HG02798 (cell line): Measurements from ENCODE around the gene EDN1.

ENCODE experiments used
- ATAC-seq: cut with Tn5 transposase; IDR thresholded peaks from one replicate; pipeline ENCODE4 v1.9.1; 2021; ENCODE audit warnings: mild to moderate bottlenecking; ENCODE audit not compliant: unreplicated experiment, poor library complexity

EDN1 gene

DNA sequence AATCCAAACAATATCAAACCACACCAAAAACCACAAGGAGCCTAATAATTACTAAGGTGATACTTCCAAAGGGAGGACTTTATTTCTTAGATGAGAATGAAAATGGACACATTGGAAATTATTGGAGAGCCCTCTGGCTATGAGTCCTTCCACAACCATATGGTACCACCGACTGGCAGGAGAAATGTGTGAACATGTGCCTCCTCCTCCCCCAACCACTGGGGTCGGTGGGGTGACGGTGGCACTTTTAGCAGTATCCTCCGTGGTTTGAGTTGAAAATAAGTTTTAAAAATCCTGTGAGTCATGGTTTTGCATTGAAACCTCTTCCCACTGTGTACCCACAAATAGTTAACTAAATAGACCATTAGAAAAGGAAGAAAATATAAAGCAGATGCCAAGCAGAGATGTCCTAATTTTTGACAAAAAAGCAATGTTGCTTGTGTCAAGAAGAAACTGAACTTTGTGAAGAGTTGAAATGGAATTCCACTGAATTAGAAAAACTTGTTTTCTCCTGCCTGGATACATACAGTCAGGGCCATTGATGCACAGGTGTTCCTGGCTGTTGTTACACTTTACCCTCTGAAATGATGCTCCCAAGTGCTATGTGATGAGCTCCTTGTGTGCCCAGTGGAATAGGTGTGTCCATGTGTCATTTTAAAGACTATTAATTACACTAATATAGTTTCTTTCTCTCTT is 3.2 kb downstream of the EDN1 start:
- no peak for ATAC-seq

DNA sequence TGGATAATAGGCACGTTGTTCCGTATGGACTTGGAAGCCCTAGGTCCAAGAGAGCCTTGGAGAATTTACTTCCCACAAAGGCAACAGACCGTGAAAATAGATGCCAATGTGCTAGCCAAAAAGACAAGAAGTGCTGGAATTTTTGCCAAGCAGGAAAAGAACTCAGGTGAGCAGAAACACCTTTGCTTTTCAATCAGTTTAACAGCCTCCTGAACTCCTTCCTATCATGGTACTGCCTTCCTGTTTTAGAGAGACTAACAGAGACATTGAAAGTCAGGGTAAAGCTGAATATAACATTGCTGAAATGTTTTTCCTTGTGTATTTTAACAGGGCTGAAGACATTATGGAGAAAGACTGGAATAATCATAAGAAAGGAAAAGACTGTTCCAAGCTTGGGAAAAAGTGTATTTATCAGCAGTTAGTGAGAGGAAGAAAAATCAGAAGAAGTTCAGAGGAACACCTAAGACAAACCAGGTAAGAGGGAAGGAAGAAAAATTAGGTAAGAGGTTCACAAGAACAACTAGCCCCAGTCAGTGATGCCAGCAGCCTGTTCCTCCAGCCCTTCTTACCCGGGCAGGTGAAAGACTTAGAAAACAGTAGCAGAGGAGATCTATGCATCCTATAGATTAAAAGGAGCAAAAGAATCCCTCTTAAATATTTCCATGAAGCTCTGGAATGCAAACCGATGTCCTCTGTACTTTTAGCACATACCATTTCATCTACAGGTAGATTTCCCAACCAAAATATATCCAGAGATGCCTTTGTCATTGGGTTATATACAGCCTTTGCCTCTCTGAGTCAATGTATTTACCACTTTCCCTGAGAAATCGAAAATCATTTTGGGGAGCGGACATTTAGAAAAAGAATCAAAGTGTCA is 4.0 kb downstream of the EDN1 start:
- ATAC-seq = no peak

DNA sequence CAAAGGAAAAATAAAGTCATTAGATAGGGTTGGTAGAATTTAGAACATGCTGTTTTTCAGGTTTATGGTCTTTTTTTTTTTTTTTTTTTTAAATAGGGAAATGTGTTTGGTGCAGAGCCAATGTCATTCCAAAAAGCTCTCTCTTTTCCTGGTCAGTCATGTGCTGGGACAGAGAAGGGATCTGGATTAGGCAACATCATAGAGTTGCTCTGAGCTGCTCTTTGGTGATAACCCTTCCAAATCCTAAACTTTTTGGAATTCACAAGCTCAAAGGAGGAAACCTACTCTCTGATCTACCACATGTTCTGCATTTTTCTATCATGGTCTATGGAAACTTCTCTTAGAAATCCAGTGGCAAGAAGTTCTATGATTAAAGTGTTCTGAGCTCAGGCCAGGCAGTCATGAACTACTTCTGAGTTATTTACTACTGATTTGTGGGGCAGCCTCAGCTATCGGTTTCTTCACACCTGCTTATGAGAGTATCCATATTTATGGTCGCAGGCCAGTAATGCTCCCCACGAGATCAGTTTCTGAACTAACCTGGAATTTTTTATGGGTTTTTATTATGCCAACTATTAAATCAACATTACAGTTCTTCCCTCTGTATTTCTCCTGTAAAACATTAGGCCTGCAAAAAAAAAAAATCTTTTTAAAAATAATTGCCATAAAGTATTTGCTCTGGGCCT is 4.8 kb downstream of the EDN1 start:
- no peak for ATAC-seq

DNA sequence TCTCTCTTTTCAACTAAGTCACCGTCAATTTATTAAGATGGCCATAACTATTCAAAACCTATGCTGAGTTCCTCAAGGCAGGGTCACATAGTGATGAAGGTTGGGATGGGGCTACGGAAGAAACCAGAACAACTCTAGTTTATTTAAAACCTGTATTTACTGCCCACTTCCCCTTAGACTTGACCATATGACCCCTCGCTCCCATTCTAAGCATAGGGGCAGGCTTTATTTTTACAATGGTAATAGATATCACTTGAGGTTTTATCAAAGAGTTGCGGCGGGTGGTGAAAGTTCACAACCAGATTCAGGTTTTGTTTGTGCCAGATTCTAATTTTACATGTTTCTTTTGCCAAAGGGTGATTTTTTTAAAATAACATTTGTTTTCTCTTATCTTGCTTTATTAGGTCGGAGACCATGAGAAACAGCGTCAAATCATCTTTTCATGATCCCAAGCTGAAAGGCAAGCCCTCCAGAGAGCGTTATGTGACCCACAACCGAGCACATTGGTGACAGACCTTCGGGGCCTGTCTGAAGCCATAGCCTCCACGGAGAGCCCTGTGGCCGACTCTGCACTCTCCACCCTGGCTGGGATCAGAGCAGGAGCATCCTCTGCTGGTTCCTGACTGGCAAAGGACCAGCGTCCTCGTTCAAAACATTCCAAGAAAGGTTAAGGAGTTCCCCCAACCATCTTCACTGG is 5.5 kb downstream of the EDN1 start:
- no peak for ATAC-seq

DNA sequence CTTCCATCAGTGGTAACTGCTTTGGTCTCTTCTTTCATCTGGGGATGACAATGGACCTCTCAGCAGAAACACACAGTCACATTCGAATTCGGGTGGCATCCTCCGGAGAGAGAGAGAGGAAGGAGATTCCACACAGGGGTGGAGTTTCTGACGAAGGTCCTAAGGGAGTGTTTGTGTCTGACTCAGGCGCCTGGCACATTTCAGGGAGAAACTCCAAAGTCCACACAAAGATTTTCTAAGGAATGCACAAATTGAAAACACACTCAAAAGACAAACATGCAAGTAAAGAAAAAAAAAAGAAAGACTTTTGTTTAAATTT is 6.1 kb downstream of the EDN1 start:
- no peak for ATAC-seq

DNA sequence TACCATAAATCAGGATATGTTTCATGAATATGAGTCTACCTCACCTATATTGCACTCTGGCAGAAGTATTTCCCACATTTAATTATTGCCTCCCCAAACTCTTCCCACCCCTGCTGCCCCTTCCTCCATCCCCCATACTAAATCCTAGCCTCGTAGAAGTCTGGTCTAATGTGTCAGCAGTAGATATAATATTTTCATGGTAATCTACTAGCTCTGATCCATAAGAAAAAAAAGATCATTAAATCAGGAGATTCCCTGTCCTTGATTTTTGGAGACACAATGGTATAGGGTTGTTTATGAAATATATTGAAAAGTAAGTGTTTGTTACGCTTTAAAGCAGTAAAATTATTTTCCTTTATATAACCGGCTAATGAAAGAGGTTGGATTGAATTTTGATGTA is 6.4 kb downstream of the EDN1 start:
- no peak for ATAC-seq

DNA sequence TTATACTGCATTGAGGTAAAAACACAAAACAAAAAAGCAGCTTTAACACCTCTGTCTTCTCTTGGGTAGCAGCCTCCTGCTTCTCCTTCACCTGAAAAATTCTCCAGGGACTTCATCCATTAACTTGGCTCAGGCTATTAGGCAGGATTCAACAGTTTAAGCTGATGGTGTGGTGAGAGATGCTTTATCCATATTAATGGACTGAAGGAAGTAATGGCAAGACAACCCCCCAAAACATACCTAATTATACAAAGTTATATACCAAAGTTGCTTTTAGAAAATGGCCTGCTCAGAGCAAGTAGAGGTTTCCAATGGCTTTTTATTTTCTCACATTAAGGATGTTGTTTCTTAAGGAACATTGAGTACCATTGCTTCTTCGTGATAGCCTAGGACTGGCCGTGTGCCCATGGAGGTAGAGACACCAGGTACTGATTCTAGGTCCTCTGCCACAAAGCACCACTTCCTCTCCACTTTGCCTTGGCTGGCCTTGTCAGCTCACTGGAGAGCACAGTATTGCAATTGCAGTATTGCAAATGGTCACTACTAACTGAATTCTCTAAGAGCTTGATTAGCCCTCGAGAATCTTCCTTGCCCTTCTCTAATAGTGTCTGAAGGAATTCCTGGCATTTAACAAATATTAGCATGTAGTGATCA is 7.3 kb downstream of the EDN1 start:
- ATAC-seq = no peak

DNA sequence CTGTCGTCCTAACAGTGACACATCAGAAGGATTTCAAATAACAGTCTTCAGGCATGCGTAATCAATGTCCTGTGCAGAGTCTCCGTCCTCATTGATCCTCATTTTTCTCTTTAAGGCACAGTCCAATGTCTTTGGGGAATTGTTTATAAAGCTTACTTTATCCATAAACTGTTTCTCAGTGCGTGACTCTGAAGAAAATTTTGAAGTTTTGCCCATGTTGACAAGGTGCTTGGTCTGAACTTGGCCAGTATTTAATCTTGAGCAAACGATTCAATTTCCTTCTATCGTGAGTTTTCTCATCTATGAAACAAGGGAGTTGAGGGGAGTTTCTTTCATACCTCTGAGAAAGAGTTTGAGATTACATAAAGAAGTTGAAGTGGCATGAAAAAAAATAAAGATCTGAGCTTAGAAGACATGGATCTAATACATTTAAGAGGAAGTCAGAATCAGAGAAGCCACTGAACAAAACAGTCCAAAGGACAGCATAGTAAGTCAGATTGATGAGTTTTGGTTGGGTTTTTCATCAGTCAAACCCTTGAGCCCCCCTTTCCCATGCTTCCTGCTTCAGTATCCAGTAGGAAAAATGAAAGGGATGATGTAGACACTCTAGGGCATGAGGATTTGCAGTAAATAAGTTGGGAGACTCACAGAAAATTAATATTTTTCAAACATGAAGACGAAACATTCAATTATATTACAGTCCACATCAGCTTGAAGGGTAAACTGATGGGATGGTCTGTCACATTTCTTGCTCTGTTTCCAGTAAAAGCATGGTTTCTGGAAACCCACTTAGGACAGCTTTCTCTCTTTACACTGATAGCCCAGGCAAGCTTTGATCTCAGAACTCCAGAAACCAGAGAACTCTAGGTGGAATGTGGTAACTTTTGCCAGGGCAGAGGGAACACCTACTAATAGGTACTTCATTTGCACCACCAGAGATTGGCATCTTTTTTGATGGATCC is 8.1 kb downstream of the EDN1 start:
- ATAC-seq = no peak

DNA sequence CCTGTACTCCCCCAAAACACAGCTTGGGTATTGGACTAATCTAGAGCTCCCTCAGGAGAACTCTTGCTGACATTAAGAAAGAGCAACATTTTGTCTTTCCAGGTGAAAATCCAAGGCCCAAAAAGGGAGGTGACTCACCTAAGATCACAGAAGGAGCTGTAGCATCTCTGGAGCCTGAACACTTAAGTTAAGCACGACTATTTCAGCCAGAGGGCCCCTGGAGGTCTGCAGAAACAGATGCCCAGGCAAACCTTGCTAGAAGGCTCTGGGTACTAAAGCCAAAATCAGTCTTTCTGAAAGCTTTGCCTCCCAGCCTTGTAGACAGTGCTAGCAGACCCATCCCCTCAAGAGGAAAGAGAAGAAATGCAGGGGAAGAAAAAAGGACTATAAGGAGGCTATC is 8.8 kb downstream of the EDN1 start:
- ATAC-seq = no peak

DNA sequence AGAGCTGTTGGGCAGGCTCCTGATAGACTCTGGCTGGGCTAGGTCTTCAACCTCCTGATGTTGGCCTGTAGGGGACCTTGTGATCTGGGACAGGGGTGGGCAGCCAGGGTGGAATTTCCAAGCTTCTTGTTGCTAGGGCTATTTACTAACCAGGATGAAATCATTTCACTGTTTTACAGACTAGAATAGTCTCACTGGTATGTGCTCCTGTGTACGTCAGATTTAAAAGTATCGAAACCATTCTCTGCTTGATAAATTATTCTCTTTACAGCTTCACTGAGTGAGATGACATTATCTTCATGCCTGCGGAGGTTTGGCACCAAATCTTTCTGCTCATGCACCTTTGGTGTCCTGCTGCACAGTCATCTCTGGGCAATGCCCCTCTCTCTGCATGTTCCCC is 10.9 kb downstream of the EDN1 start:
- no peak for ATAC-seq

DNA sequence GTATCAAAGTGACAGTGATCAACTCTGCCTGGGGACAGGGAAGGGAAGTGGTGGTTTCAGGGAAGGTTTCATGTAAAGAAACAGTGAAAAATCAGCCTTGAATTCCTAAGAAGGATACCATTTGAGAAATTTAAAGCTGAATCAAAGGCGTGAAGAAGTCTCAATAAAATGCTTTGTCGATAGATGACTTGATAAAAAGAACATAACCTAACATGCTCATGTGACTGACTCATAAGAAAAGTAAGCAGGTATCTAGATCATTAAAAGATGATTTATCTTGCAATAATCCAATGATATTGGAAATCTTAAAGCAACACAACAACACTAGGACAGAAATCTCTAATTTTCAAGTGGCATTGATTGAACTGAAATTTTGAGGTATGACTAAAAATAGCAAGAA is 14.3 kb downstream of the EDN1 start:
- ATAC-seq = no peak

DNA sequence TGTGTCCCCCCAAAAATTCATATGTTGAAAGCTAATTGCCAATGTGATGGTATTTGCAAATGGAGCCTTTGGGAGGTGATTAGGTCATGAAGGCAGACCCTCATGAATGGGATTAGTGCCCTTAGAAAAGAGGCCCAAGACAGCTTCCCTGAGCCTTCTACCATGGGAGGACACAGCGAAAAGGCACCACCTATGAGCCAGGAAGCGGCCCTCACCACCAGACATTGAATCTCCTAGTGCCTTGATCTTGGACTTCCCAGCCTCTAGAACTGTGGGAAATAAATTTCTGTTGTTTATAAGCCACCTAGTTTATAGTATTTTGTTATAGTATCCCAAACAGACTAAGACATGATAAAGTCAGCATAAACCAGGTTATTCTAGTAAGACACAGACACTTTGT is 18.9 kb downstream of the EDN1 start:
- ATAC-seq = no peak

DNA sequence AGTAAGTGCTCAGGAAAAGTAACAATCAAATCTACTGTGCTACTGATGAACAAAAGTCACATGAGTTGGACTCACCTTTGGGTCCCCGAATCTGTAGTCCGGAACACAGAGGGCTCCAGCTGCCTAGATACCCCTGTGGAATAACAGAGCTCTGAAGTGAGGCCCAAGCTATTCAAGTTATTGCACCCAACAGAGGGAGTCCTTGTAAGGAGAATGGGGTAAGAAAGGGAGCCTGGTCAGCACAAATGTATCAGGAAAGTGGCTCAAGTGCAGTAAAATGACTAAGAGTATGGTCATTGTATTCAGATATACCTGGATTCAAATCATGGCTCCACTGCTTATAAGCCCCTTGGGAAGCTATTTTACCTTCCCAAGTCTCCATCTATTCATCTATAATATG is 20.9 kb downstream of the EDN1 start:
- no peak for ATAC-seq

DNA sequence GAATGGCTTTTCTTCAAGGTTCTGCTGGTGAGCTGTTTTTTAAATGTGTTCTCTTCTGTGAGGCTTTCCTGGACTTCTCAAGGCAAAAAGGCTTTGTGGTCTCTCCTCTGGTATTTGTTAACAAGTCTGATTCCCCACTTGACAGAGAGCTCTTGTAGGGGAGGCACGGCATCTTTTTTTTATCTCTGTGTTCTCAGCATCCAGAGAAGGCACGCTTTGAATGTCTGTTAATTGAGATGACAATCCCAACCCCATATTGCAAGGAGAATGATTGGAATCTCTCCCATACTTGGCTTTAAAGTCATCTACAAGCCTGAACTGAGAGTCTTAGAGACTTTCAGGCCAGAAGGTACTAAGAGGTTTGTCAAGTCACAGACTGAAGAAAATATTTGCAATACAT is 22.6 kb downstream of the EDN1 start:
- no peak for ATAC-seq

DNA sequence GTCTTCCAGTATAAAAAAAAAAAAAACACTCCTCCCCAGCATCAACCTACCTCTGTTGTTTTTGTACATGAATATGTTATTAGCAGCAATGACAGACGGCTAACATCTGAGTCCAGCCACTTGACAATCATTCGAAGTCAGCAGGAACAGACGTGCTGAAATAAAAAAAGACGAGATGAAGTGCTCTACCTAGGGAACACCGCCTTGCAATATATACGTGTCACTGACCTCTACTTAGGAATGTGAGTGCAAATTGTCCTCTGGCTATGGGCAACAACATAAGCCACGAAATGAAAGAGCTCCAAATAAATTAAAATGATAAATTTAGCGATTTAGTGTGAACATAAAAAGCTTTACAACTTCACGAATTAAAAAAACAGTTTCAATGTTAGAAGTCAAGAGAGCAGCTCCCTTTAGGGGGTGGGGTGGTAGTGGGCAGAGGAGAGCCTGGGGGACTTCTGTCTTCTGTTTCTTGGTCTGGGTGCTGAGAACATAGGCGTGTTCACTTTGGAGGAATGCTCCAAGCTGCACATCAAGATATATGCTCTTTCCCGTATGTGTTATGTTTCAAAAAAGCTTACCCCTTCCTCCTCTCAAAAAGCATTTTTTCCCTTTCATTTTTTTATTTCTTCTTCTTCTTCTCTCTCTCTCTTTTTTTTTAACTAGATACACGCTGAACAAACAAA is 23.3 kb downstream of the EDN1 start:
- ATAC-seq = no peak

DNA sequence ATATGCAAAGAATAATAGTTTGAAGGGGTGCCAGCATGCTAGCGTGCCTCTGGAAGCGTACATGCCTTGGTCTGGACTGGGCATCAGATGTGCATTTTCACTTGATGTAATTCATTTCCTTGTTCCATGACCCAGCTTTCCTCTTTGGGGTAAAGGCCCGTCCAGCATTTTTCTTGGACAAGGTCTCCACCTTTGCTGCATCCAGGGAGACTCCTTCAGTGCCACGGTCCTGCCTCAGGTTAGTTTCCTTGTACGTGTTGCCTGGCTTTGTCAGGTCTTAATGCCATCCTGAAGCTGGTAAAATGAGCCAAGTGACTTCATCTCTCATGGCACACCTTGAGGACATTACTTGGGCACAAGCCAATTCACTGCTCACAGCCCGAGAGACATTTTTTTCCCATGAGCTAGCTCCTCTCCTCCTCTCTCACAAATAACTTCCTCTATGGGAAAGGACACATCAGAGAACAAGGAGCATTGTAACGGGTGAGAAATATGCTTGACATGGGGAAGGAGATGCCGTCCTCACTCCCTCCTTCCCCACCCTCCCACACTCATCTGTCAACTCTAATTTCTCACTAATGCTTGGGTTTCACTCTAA is 23.9 kb downstream of the EDN1 start:
- ATAC-seq = no peak

DNA sequence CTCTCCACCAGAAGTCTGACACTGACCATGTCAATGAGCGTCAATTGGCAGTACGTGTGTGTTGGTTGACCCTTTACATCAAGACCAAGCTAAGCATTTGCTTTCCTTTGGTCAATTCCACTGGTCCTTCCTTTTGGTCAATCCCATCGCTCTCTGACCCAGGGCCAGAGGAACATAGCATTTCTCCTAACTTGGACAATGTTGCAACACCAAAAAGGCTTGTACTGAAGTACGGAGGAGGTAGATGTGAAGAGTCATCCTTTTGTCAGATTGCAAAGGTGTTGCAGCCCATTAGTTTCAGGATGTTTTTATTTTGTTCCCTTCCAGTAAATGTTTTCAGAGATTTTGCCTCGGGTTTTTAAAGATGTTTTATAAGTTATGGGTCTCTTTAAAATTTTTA is 24.6 kb downstream of the EDN1 start:
- no peak for ATAC-seq

DNA sequence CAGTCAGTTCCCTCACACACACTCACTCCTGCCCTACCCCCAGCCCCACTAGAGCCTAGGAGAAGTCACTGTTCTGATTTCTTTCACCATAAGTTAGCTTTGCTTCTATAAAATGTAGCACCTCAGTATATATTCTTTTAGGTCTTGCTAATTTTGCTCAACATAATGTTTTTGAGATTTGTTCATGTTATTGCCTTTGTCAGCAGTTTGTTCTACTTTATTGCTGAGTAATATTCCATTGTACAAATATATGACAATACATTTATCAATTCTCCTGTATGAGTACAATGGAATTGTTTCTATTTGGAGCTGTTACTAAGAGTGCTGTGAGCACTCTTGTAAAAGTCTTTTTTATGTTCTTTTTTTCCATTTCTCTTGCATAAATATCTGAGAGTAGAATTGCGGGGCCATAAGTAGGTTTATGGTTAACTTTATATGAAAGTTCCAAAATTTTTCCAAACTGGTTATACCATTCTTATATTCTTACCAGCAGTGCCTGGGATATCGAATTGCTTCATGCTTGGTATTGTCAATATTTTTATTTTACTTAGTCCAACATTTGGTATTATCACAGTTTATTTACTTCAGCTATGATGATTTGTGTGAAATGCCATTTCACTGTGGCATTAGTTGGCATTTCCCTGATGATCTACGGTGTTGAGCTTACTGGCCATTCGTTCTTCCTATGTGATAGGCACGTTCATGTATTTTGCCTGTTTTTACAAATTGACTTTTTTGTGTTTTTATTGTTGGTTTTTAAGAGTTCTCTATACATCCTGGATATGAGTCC is 25.3 kb downstream of the EDN1 start:
- ATAC-seq = no peak
